Measurements from ENCODE around the gene SHROOM3. TPM values are rescaled to one million over a fixed set of nuclear protein-coding genes. Genes with fewer than 3 reads are reported as not detected.

SHROOM3 gene
- total and polyA plus RNA-seq, 12 donors, result 1.1 to 16.2 (median 8.8) TPM

- TF ChIP-seq POLR2A (IDR thresholded peaks at IDR 0.05), result no peak
- no peak for TF ChIP-seq CTCF (IDR thresholded peaks at IDR 0.05)
- 89 to 95% (median 91%) methylated on average over 6 of the region's 6 CpGs for WGBS, 4 donors
- Histone ChIP-seq H3K27me3 (no peaks in the 10 kb centered on the region), H3K36me3 (replicated peaks in 1 of 2) (no peaks in the 10 kb centered on the region), H3K9me3 (replicated peaks in 1 of 3) (no peaks in the 10 kb centered on the region), H3K27ac (no peak overlapping the region), H3K4me1 (replicated peaks in 1 of 2) (no peaks in the 10 kb centered on the region), H3K4me3 (no peak overlapping the region)
- intact Hi-C loops (cut with DNase I), result no loop called here
- DNase-seq, result no peak
Measured at GRCh38 chr4:76592460-76592859, 157.4 kb downstream of the SHROOM3 start.

- H3K27me3 ChIP-seq, result no peaks in the 10 kb centered on the region
- intact Hi-C loops (cut with DNase I), result no loop called here
- TF ChIP-seq POLR2A (IDR thresholded peaks at IDR 0.05), result no peak
- TF ChIP-seq CTCF (IDR thresholded peaks at IDR 0.05), result no peak
- no peak for DNase-seq
- H3K9me3 ChIP-seq (replicated peaks in 1 of 3), result no peaks in the 10 kb centered on the region
- H3K4me3 ChIP-seq, result no peak overlapping the region
- H3K27ac ChIP-seq, result no peak overlapping the region
- no peaks in the 10 kb centered on the region for H3K4me1 ChIP-seq (replicated peaks in 1 of 2)
- WGBS, 4 donors, result 90 to 100% (median 94%) methylated on average over 2 of the region's 2 CpGs
- H3K36me3 ChIP-seq (replicated peaks in 1 of 2), result no peaks in the 10 kb centered on the region
Measured at GRCh38 chr4:76594173-76594572, 159.1 kb downstream of the SHROOM3 start.

GRCh38 chr4:76595435-76595834, 160.4 kb downstream of the SHROOM3 start:
- H3K4me1 ChIP-seq (replicated peaks in 1 of 2), result peaks cover 0 to 7% of the 10 kb centered on the region in 2 donors
- intact Hi-C loops (cut with DNase I), result no loop called here
- H3K27ac ChIP-seq, result no peak overlapping the region

GRCh38 chr4:76596713-76597112, 161.7 kb downstream of the SHROOM3 start:
- H3K4me1 ChIP-seq (replicated peaks in 1 of 2), result peaks cover 0 to 10% of the 10 kb centered on the region in 2 donors
- no peaks in the 10 kb centered on the region for H3K27me3 ChIP-seq
- no peaks in the 10 kb centered on the region for H3K9me3 ChIP-seq (replicated peaks in 1 of 3)
- H3K4me3 ChIP-seq, result no peak overlapping the region
- TF ChIP-seq POLR2A (IDR thresholded peaks at IDR 0.05) (no peak), CTCF (IDR thresholded peaks at IDR 0.05) (no peak)
- no peaks in the 10 kb centered on the region for H3K36me3 ChIP-seq (replicated peaks in 1 of 2)
- no peak for DNase-seq
- intact Hi-C loops (cut with DNase I), result no loop called here
- WGBS, 4 donors, result 76 to 97% (median 96%) methylated on average over 5 of the region's 5 CpGs
- no peak overlapping the region for H3K27ac ChIP-seq

More at GRCh38 chr4:76595435-76595834, 160.4 kb downstream of the SHROOM3 start:
- Histone ChIP-seq H3K27me3 (no peaks in the 10 kb centered on the region), H3K36me3 (replicated peaks in 1 of 2) (no peaks in the 10 kb centered on the region), H3K4me3 (no peak overlapping the region), H3K9me3 (replicated peaks in 1 of 3) (no peaks in the 10 kb centered on the region)
- WGBS, 4 donors, result 86 to 100% (median 95%) methylated on average over 1 of the region's 1 CpG
- no peak for DNase-seq
- TF ChIP-seq CTCF (IDR thresholded peaks at IDR 0.05) (no peak), POLR2A (IDR thresholded peaks at IDR 0.05) (no peak)

Data from adrenal gland (tissue), 12 donors.